Gastroesophageal sphincter (tissue), 4 donors: ENCODE results near the gene IL24. TPM values are rescaled to one million over a fixed set of nuclear protein-coding genes. Genes with fewer than 3 reads are reported as not detected.

Experiments
- ATAC-seq: fragments of 150-250 bp; one replicate; pipeline ENCODE4 v1.9.1; 2016; ENCODE audit warnings: mild to moderate bottlenecking, moderate library complexity
- H3K27ac ChIP-seq, 4 donors: fragments of 200-600 bp; sonication (generic) in 3 of 4; 1 replicate in 3 of 4; 2 replicates in 1 of 4; pipeline ENCODE4 v1.5.1; 2016 to 2019
- H3K27me3 ChIP-seq: fragments of 200-600 bp; sonication (generic); one replicate; pipeline ENCODE4 v1.5.1; 2019
- H3K36me3 ChIP-seq, 2 donors: fragments of 200-600 bp; sonication (generic); one replicate each; pipeline ENCODE4 v1.5.1; 2019; ENCODE audit warnings: control low read depth in 1 of 2
- H3K4me1 ChIP-seq, 3 donors: fragments of 200-600 bp; sonication (generic); 1 replicate in 2 of 3; 2 replicates in 1 of 3; pipeline ENCODE4 v1.5.1; 2016 to 2019; ENCODE audit warnings: control low read depth in 2 of 3
- H3K4me3 ChIP-seq, 2 donors: fragments of 200-600 bp; sonication (generic); one replicate each; pipeline ENCODE4 v1.5.1; 2019; ENCODE audit warnings: mild to moderate bottlenecking in 1 of 2, moderate library complexity in 1 of 2
- H3K9me3 ChIP-seq, 3 donors: fragments of 200-600 bp; sonication (generic); one replicate each; pipeline ENCODE4 v1.5.1; 2017 to 2019; ENCODE audit warnings: control low read depth in 2 of 3
- CTCF ChIP-seq, 4 experiments: fragments of 200-600 bp in 2 of 4; fragments of 450-650 bp in 2 of 4; sonication (generic) in 1 of 4; IDR thresholded peaks; one replicate each; pipeline ENCODE4 v1.5.1; 2017 to 2019; ENCODE audit warnings: antibody characterized with exemption in 4 of 4, mild to moderate bottlenecking in 2 of 4, moderate library complexity in 2 of 4
- EP300 ChIP-seq: sonication (generic); formaldehyde crosslinking; IDR thresholded peaks from one replicate; pipeline ENCODE4 v1.6.1; 2017; ENCODE audit warnings: antibody characterized with exemption, mild to moderate bottlenecking
- POLR2A ChIP-seq, 2 donors: fragments of 450-650 bp; IDR thresholded peaks; one replicate each; pipeline ENCODE4 v1.6.1; 2017; ENCODE audit warnings: antibody characterized with exemption in 2 of 2, mild to moderate bottlenecking in 2 of 2, moderate library complexity in 1 of 2
- POLR2AphosphoS5 ChIP-seq: sonication (generic); formaldehyde crosslinking; IDR thresholded peaks from one replicate; pipeline ENCODE4 v1.6.1; 2017; ENCODE audit warnings: antibody characterized with exemption
- WGBS, 2 donors: methylation state at CpG; one replicate each; pipeline ENCODE4 v1.1.5; 2018; ENCODE audit warnings: low coverage in 1 of 2; 5-methylcytosine and 5-hydroxymethylcytosine counted together
- total RNA-seq, 4 donors: library from RNA; depleted of rRNA; stranded (reverse); fragments of >200 nt; gene quantifications; one replicate each; pipeline ENCODE4 v1.1.0, GENCODE V29; 2016

IL24 gene
- total RNA-seq, 4 donors from 2014 or later = not detected

- no peak for ATAC-seq
- no peaks in the 10 kb centered on the region for H3K4me1 ChIP-seq
- H3K27ac ChIP-seq = no peak overlapping the region
- H3K9me3 ChIP-seq = no peaks in the 10 kb centered on the region
- H3K36me3 ChIP-seq = no peaks in the 10 kb centered on the region
- H3K4me3 ChIP-seq = no peak overlapping the region
- H3K27me3 ChIP-seq = no peaks in the 10 kb centered on the region
- whole genome bisulfite sequencing, 2 donors = 67 to 79% methylated on average over 7 to 8 of the region's 8 CpGs
- no peak for TF ChIP-seq POLR2A (IDR thresholded peaks at IDR 0.05)
- TF ChIP-seq EP300 = no peak
- TF ChIP-seq POLR2AphosphoS5 = no peak
- TF ChIP-seq CTCF (IDR thresholded peaks at IDR 0.05) = no peak
These were observed 27.4 kb downstream of the IL24 start for GRCh38 chr1:206924592-206925105.

GRCh38 chr1:206925106-206925736 is 28.0 kb downstream of the IL24 start:
- Histone ChIP-seq H3K4me1 (no peaks in the 10 kb centered on the region), H3K36me3 (no peaks in the 10 kb centered on the region), H3K27ac (no peak overlapping the region), H3K9me3 (no peaks in the 10 kb centered on the region), H3K4me3 (no peak overlapping the region), H3K27me3 (no peaks in the 10 kb centered on the region)
- no peak for ATAC-seq
- no peak for TF ChIP-seq CTCF (IDR thresholded peaks at IDR 0.05)
- TF ChIP-seq EP300 = no peak
- TF ChIP-seq POLR2AphosphoS5 = no peak
- TF ChIP-seq POLR2A (IDR thresholded peaks at IDR 0.05) = no peak
- WGBS, 2 donors = 72 to 74% methylated on average over 4 to 6 of the region's 11 CpGs

- no peaks in the 10 kb centered on the region for H3K9me3 ChIP-seq
- no peak overlapping the region for H3K4me3 ChIP-seq
- no peaks in the 10 kb centered on the region for H3K36me3 ChIP-seq
- WGBS, 2 donors = 42 to 63% methylated on average over 1 to 2 of the region's 2 CpGs
- no peak overlapping the region for H3K27ac ChIP-seq
- TF ChIP-seq EP300 (no peak), POLR2AphosphoS5 (no peak), CTCF (IDR thresholded peaks at IDR 0.05) (no peak), POLR2A (IDR thresholded peaks at IDR 0.05) (no peak)
- H3K4me1 ChIP-seq = no peaks in the 10 kb centered on the region
- no peak for ATAC-seq
- no peaks in the 10 kb centered on the region for H3K27me3 ChIP-seq
These were observed 29.0 kb downstream of the IL24 start for GRCh38 chr1:206926286-206926685.

- no peaks in the 10 kb centered on the region for H3K27me3 ChIP-seq
- H3K36me3 ChIP-seq = no peaks in the 10 kb centered on the region
- ATAC-seq = no peak
- H3K9me3 ChIP-seq = no peaks in the 10 kb centered on the region
- no peak overlapping the region for H3K27ac ChIP-seq
- TF ChIP-seq EP300 (no peak), CTCF (IDR thresholded peaks at IDR 0.05) (no peak), POLR2A (IDR thresholded peaks at IDR 0.05) (no peak), POLR2AphosphoS5 (no peak)
- no peaks in the 10 kb centered on the region for H3K4me1 ChIP-seq
- H3K4me3 ChIP-seq = no peak overlapping the region
- 78 to 82% methylated on average over 5 of the region's 6 CpGs for WGBS, 2 donors
These were observed 32.3 kb downstream of the IL24 start for GRCh38 chr1:206929524-206929923.

GRCh38 chr1:206930210-206930798 is 33.1 kb downstream of the IL24 start:
- H3K9me3 ChIP-seq = no peaks in the 10 kb centered on the region
- ATAC-seq = no peak
- TF ChIP-seq EP300 (no peak), CTCF (IDR thresholded peaks at IDR 0.05) (no peak), POLR2A (IDR thresholded peaks at IDR 0.05) (no peak)
- 60 to 77% methylated on average over 2 to 11 of the region's 17 CpGs for WGBS, 2 donors
- no peak overlapping the region for H3K4me3 ChIP-seq
- no peaks in the 10 kb centered on the region for H3K36me3 ChIP-seq
- no peaks in the 10 kb centered on the region for H3K27me3 ChIP-seq
- H3K27ac ChIP-seq = no peak overlapping the region
- no peaks in the 10 kb centered on the region for H3K4me1 ChIP-seq
